NCI-H748 (cell line): Measurements from ENCODE around the gene CCL15.
"Not testable (repeated sequence)": the region's sequence is repeated elsewhere in the genome, so short reads cannot be mapped to it uniquely, and the experiment has no call there.

ENCODE experiments used
- DNase-seq: peaks from one replicate; lab custom pipeline; 2025; ENCODE audit not compliant: unreplicated experiment; lab: John Stamatoyannopoulos, UW

Gene CCL15

GRCh38 chr17:36001110-36001771 lies at the start of gene CCL15:
Gene CCL15 (minus strand): TSS chr17:36001553. CDS start chr17:36001492, 61 bp downstream.
- no peak for DNase-seq

GRCh38 chr17:36049643-36050042 lies 48.3 kb upstream of the CCL15 start:
- no peak for DNase-seq

- DNase-seq, result no peak
Measured at GRCh38 chr17:36048066-36048465, 46.7 kb upstream of the CCL15 start.

- DNase-seq, result no peak
Measured at GRCh38 chr17:36036235-36036634, 34.9 kb upstream of the CCL15 start.

GRCh38 chr17:36034127-36034526 lies 32.8 kb upstream of the CCL15 start:
- DNase-seq, result no peak

- DNase-seq, result no peak
Measured at GRCh38 chr17:36030956-36031355, 29.6 kb upstream of the CCL15 start.

- no peak for DNase-seq
Measured at GRCh38 chr17:36027761-36028160, 26.4 kb upstream of the CCL15 start.

GRCh38 chr17:36024106-36024869 lies 22.9 kb upstream of the CCL15 start:
- DNase-seq, result no peak

GRCh38 chr17:36019423-36019822 lies 18.1 kb upstream of the CCL15 start:
- no peak for DNase-seq

- no peak for DNase-seq
Measured at GRCh38 chr17:36017799-36018198, 16.4 kb upstream of the CCL15 start, which contains the start of gene CCL23. Gene CCL23 (minus strand): TSS chr17:36017972. CDS start chr17:36017897, 75 bp downstream.

GRCh38 chr17:36016555-36016954 lies 15.2 kb upstream of the CCL15 start:
- no peak for DNase-seq

GRCh38 chr17:36015895-36016294 lies 14.5 kb upstream of the CCL15 start:
- DNase-seq, result not testable (repeated sequence)

- no peak for DNase-seq
Measured at GRCh38 chr17:36014946-36015345, 13.6 kb upstream of the CCL15 start.

GRCh38 chr17:36011201-36011600 lies 9.8 kb upstream of the CCL15 start:
- no peak for DNase-seq

- DNase-seq, result no peak
Measured at GRCh38 chr17:36008998-36009665, 7.8 kb upstream of the CCL15 start.

- DNase-seq, result peak; percentile 28
Measured at GRCh38 chr17:36004594-36005108, 3.3 kb upstream of the CCL15 start.

GRCh38 chr17:36002631-36003030 lies 1.3 kb upstream of the CCL15 start:
- DNase-seq, result no peak

GRCh38 chr17:36001862-36002603 lies 680 bp upstream of the CCL15 start:
- DNase-seq, result no peak

- no peak for DNase-seq
Measured at GRCh38 chr17:36000732-36001109, 632 bp downstream of the CCL15 start.

- no peak for DNase-seq
Measured at GRCh38 chr17:35998756-35999155, 2.6 kb downstream of the CCL15 start.

GRCh38 chr17:35998018-35998545 lies 3.3 kb downstream of the CCL15 start:
- no peak for DNase-seq
